Measurements from ENCODE around the gene KATNAL1.

The KATNAL1 gene

GRCh38 chr13:30332456-30333143, 25.2 kb upstream of the KATNAL1 start:
- in situ Hi-C loops (cut with MboI; ENCODE audit: low sequenced_read_pairs, unreplicated experiment): loop anchor here (10.0 kb wide), 1 partner anchor 188 kb away; no protein-coding TSS in a partner anchor
- DNase-seq (ENCODE audit: low spot score): peak; percentile 37

GRCh38 chr13:30331331-30331771, 24.0 kb upstream of the KATNAL1 start:
- TF ChIP-seq CTCF (IDR thresholded peaks at IDR 0.05; ENCODE audit: borderline replicate concordance, control extremely low read depth, extremely low read depth, insufficient read depth, missing control alignments): no peak
- in situ Hi-C loops (cut with MboI; ENCODE audit: low sequenced_read_pairs, unreplicated experiment): loop anchor here (10.0 kb wide), 1 partner anchor 187 kb away; no protein-coding TSS in a partner anchor
- DNase-seq (ENCODE audit: low spot score): no peak

More at GRCh38 chr13:30332456-30333143, 25.2 kb upstream of the KATNAL1 start:
- no peak for TF ChIP-seq CTCF (IDR thresholded peaks at IDR 0.05; ENCODE audit: borderline replicate concordance, control extremely low read depth, extremely low read depth, insufficient read depth, missing control alignments)

GRCh38 chr13:30329009-30329585, 21.7 kb upstream of the KATNAL1 start:
- no peak for TF ChIP-seq CTCF (IDR thresholded peaks at IDR 0.05; ENCODE audit: borderline replicate concordance, control extremely low read depth, extremely low read depth, insufficient read depth, missing control alignments)
- in situ Hi-C loops (cut with MboI; ENCODE audit: low sequenced_read_pairs, unreplicated experiment): no loop called here
- no peak for DNase-seq (ENCODE audit: low spot score)

GRCh38 chr13:30325668-30326067, 18.3 kb upstream of the KATNAL1 start:
- no peak for TF ChIP-seq CTCF (IDR thresholded peaks at IDR 0.05; ENCODE audit: borderline replicate concordance, control extremely low read depth, extremely low read depth, insufficient read depth, missing control alignments)
- in situ Hi-C loops (cut with MboI; ENCODE audit: low sequenced_read_pairs, unreplicated experiment): no loop called here
- DNase-seq (ENCODE audit: low spot score): no peak

GRCh38 chr13:30323524-30323923, 16.2 kb upstream of the KATNAL1 start:
- in situ Hi-C loops (cut with MboI; ENCODE audit: low sequenced_read_pairs, unreplicated experiment): no loop called here
- no peak for TF ChIP-seq CTCF (IDR thresholded peaks at IDR 0.05; ENCODE audit: borderline replicate concordance, control extremely low read depth, extremely low read depth, insufficient read depth, missing control alignments)
- DNase-seq (ENCODE audit: low spot score): no peak

- TF ChIP-seq CTCF (IDR thresholded peaks at IDR 0.05; ENCODE audit: borderline replicate concordance, control extremely low read depth, extremely low read depth, insufficient read depth, missing control alignments): no peak
- in situ Hi-C loops (cut with MboI; ENCODE audit: low sequenced_read_pairs, unreplicated experiment): no loop called here
- DNase-seq (ENCODE audit: low spot score): no peak
These were observed 15.1 kb upstream of the KATNAL1 start for GRCh38 chr13:30322428-30322827.

Measured in GM13976 (cell line).